Spleen (tissue), 11 donors: ENCODE data around the gene SERPING1. TPM values are rescaled to one million over a fixed set of nuclear protein-coding genes. Genes with fewer than 3 reads are reported as not detected.

ENCODE experiments used
- DNase-seq: peaks from one replicate; pipeline ENCODE4 v3.0.0-alpha.2; 2020
- H3K27ac ChIP-seq, 8 donors: fragments of 200-600 bp; sonication (generic) in 7 of 8; 1 replicate in 4 of 8; 2 replicates in 4 of 8; pipeline versions ENCODE4 v1.5.0 to v1.8.0; 2016 to 2021; ENCODE audit warnings: inconsistent platforms in 4 of 8, mild to moderate bottlenecking in 4 of 8, moderate library complexity in 1 of 8
- H3K27me3 ChIP-seq, 7 donors: fragments of 200-600 bp; sonication (generic) in 6 of 7; replicated peaks in 1 of 7; 1 replicate in 4 of 7; 2 replicates in 3 of 7; pipeline versions ENCODE4 v1.5.0 to v1.8.0; 2016 to 2021; ENCODE audit warnings: inconsistent platforms in 3 of 7, mild to moderate bottlenecking in 1 of 7
- H3K36me3 ChIP-seq, 6 donors: fragments of 200-600 bp; sonication (generic) in 5 of 6; 1 replicate in 4 of 6; 2 replicates in 2 of 6; pipeline versions ENCODE4 v1.5.0 to v1.8.0; 2016 to 2021; ENCODE audit warnings: inconsistent platforms in 2 of 6
- H3K4me1 ChIP-seq, 6 donors: fragments of 200-600 bp; sonication (generic) in 5 of 6; 1 replicate in 3 of 6; 2 replicates in 3 of 6; pipeline versions ENCODE4 v1.5.0 to v1.8.0; 2016 to 2021; ENCODE audit warnings: inconsistent platforms in 3 of 6
- H3K4me3 ChIP-seq, 8 donors: fragments of 200-600 bp; sonication (generic) in 7 of 8; 1 replicate in 4 of 8; 2 replicates in 4 of 8; pipeline versions ENCODE4 v1.5.0 to v1.8.0; 2016 to 2021; ENCODE audit warnings: inconsistent platforms in 4 of 8, mild to moderate bottlenecking in 4 of 8, moderate library complexity in 2 of 8
- H3K9me3 ChIP-seq, 8 donors: fragments of 200-600 bp; sonication (generic) in 7 of 8; 1 replicate in 4 of 8; 2 replicates in 4 of 8; pipeline versions ENCODE4 v1.5.0 to v1.8.0; 2016 to 2021; ENCODE audit warnings: inconsistent platforms in 4 of 8
- POLR2A ChIP-seq, 3 donors: fragments of 450-650 bp; IDR thresholded peaks; one replicate each; pipeline ENCODE4 v1.5.1; 2017; ENCODE audit warnings: antibody characterized with exemption in 3 of 3, mild to moderate bottlenecking in 1 of 3
- POLR2AphosphoS5 ChIP-seq, 3 donors: sonication (generic); formaldehyde crosslinking; IDR thresholded peaks; one replicate each; pipeline ENCODE4 v1.5.1; 2017; ENCODE audit warnings: antibody characterized with exemption in 3 of 3
- WGBS, 5 donors: extraction: QIAGEN DNeasy Blood & Tissue Kit in 3 of 5; methylation state at CpG; one replicate each; pipeline versions ENCODE4 v1.1.5 to v1.1.7; 2013 to 2018; 5-methylcytosine and 5-hydroxymethylcytosine counted together
- intact Hi-C: fragments of 100-400 bp; cut with DNase I; formaldehyde crosslinking; loops from one replicate; pipeline ENCODE4 v1.15.0; 2023; ENCODE audit warnings: low total_unique reads
- polyA plus RNA-seq, 3 donors: library from polyadenylated mRNA; stranded (reverse); fragments of 200-250 nt; gene quantifications; one replicate each; pipeline ENCODE4 v1.2.1, GENCODE V29; 2013
- total RNA-seq, 7 donors: library from RNA; depleted of rRNA in 3 of 7; stranded (reverse); fragments of >200 nt in 3 of 7; fragmentation: NEBNext Ultra II Directional in 4 of 7; extraction: Animal tissue kit (Norgen Biotek cat#: 25700) in 4 of 7; gene quantifications; one replicate each; pipeline versions ENCODE4 v1.1.0 to v1.2.1, GENCODE V29; 2016 to 2021
- TF ChIP-seq, protein P1 (sequence below), 11 experiments: fragments of 200-600 bp in 7 of 11; fragments of 450-650 bp in 4 of 11; sonication (generic) in 4 of 11; IDR thresholded peaks in 8 of 11; conservative IDR thresholded peaks in 3 of 11; 1 replicate in 7 of 11; 2 replicates in 4 of 11; pipeline versions ENCODE4 v1.4.0 to v1.8.0; 2016 to 2021; ENCODE audit warnings: antibody characterized with exemption in 11 of 11, inconsistent platforms in 4 of 11, mild to moderate bottlenecking in 1 of 11
- donor health status: healthy with polysubstance abuse.
- donor health status: DM: no; HTN: no; CAD: no; lungs with moderate emphysema.
- donor health status: DM: no; HTN: no; CAD: no.
- donor health status: Bipolar disorder and iron deficiency.
- donor health status: healthy.
- donor health status: DM: no; HTN: no; CAD: no.
- donor health status: DM: yes; HTN: yes; CAD: no.

SERPING1 gene
- total and polyA plus RNA-seq, 10 donors = 104 to 364 (median 228) TPM

DNA sequence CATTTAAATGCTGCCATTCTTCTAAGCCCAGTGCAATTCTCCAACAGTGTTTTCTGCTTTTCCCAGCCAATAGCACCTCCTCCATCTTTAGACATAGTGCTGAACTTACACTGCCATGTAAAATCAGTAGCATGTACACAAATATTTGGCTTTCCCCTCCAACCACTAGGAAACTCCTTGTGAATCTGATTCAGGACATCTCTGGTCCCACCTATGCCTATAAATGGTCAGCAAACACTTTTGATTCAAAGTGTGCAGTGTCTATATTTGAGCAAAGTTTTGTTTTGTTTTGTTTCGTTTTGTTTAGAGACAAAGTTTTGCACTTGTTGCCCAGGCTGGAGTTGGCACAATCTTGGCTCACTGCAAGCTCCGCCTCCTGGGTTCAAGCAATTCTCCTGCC is 27.4 kb downstream of the SERPING1 start:
- no peak overlapping the region for H3K4me3 ChIP-seq
- WGBS, 5 donors = 87 to 93% (median 91%) methylated on average over 2 of the region's 2 CpGs
- no peak for DNase-seq
- H3K27me3 ChIP-seq = no peaks in the 10 kb centered on the region
- intact Hi-C loops = no loop called here
- H3K9me3 ChIP-seq = peaks cover 0 to 13% (median 7%) of the 10 kb centered on the region in 8 donors
- H3K36me3 ChIP-seq = peaks cover 0 to 2% (median 0%) of the 10 kb centered on the region in 6 donors
- H3K27ac ChIP-seq = no peak overlapping the region
- TF ChIP-seq POLR2AphosphoS5 (IDR thresholded peaks at IDR 0.05) (no peak), POLR2A (IDR thresholded peaks at IDR 0.05) (no peak)
- no peaks in the 10 kb centered on the region for H3K4me1 ChIP-seq

DNA sequence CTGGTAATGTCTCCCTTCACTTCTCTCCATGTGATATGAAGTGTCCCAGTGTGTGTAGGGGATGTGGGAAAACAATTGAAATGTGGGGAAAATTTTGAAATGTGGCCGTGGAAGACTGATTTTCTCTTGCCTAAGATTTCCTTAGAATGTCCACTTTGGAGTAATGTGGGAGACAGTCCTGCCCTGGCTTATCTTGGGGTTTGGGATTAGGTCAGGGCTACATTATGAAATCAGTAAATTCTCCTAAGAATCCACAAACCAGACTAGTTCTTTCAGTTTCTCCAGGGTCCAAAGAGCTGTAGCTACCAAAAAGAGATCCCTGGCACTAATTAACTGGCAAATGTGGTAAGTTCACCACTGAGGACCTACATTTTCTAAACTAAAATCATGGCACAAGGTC is 29.4 kb downstream of the SERPING1 start:
- Histone ChIP-seq H3K27me3 (peaks cover 0 to 7% (median 0%) of the 10 kb centered on the region in 7 donors), H3K4me3 (no peak overlapping the region), H3K9me3 (no peaks in the 10 kb centered on the region), H3K4me1 (no peaks in the 10 kb centered on the region), H3K27ac (no peak overlapping the region), H3K36me3 (no peaks in the 10 kb centered on the region)
- no peak for TF ChIP-seq POLR2A (IDR thresholded peaks at IDR 0.05)
- TF ChIP-seq POLR2AphosphoS5 (IDR thresholded peaks at IDR 0.05) = no peak
- TF ChIP-seq, protein P1, sequence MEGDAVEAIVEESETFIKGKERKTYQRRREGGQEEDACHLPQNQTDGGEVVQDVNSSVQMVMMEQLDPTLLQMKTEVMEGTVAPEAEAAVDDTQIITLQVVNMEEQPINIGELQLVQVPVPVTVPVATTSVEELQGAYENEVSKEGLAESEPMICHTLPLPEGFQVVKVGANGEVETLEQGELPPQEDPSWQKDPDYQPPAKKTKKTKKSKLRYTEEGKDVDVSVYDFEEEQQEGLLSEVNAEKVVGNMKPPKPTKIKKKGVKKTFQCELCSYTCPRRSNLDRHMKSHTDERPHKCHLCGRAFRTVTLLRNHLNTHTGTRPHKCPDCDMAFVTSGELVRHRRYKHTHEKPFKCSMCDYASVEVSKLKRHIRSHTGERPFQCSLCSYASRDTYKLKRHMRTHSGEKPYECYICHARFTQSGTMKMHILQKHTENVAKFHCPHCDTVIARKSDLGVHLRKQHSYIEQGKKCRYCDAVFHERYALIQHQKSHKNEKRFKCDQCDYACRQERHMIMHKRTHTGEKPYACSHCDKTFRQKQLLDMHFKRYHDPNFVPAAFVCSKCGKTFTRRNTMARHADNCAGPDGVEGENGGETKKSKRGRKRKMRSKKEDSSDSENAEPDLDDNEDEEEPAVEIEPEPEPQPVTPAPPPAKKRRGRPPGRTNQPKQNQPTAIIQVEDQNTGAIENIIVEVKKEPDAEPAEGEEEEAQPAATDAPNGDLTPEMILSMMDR (IDR thresholded peaks at IDR 0.05 in 8 of 11, conservative IDR thresholded peaks at IDR 0.05 in 3 of 11) = no peak
- DNase-seq = no peak
- WGBS, 5 donors = 64 to 83% (median 77%) methylated on average over 1 of the region's 1 CpG
- intact Hi-C loops = no loop called here

DNA sequence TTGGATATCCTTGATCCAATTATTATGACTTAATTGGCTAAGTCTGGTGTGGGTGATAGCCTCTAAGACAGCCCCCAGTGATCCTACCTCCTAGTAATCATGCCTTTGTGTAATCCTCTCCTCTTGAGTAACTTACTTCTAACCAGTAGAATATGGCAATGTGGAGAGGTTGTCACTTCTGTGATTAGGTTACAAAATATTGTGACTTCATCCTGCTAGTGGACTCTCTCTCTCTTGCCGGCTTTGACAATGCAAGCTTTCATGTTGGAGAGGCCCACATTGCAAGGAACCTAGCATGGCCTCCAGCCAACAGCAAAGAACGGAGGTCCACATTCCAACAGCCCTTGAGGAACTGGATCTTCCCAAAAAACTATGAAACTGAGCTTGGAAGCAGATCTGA is 32.7 kb downstream of the SERPING1 start:
- no peak for DNase-seq
- H3K9me3 ChIP-seq = no peaks in the 10 kb centered on the region
- H3K36me3 ChIP-seq = no peaks in the 10 kb centered on the region
- no peaks in the 10 kb centered on the region for H3K4me1 ChIP-seq
- no peak overlapping the region for H3K4me3 ChIP-seq
- no peak overlapping the region for H3K27ac ChIP-seq
- intact Hi-C loops = no loop called here
- peaks cover 0 to 39% (median 0%) of the 10 kb centered on the region in 7 donors for H3K27me3 ChIP-seq
- WGBS, 5 donors = 46 to 84% (median 56%) methylated on average over 2 of the region's 2 CpGs
- TF ChIP-seq POLR2A (IDR thresholded peaks at IDR 0.05) = no peak

DNA sequence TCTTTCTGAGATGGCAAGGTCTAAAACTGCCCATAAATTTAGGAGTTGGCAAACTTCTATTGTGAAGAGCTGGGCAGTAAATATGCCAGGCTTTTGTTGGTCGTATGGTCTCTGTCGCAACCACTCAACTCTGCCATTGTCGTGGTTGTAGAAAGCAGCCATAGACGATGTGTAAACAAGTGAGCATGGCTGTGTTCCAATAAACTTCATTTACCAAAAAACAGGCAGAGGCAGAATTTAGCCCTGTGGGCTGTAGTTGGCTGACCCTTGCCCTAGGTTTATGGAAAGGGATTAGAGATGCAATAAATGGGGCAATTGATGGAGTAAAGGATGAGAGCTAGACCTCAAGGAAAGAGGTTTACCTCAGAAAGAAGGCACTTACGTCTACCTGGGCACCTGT is 34.6 kb downstream of the SERPING1 start:
- Histone ChIP-seq H3K27me3 (peaks cover 0 to 55% (median 5%) of the 10 kb centered on the region in 7 donors), H3K36me3 (no peaks in the 10 kb centered on the region), H3K4me1 (no peaks in the 10 kb centered on the region), H3K4me3 (no peak overlapping the region), H3K9me3 (no peaks in the 10 kb centered on the region), H3K27ac (no peak overlapping the region)
- TF ChIP-seq, protein P1 (IDR thresholded peaks at IDR 0.05 in 8 of 11, conservative IDR thresholded peaks at IDR 0.05 in 3 of 11) = no peak
- no peak for TF ChIP-seq POLR2A (IDR thresholded peaks at IDR 0.05)
- 63 to 87% (median 70%) methylated on average over 5 of the region's 5 CpGs for WGBS, 5 donors
- DNase-seq = no peak
- intact Hi-C loops = no loop called here

DNA sequence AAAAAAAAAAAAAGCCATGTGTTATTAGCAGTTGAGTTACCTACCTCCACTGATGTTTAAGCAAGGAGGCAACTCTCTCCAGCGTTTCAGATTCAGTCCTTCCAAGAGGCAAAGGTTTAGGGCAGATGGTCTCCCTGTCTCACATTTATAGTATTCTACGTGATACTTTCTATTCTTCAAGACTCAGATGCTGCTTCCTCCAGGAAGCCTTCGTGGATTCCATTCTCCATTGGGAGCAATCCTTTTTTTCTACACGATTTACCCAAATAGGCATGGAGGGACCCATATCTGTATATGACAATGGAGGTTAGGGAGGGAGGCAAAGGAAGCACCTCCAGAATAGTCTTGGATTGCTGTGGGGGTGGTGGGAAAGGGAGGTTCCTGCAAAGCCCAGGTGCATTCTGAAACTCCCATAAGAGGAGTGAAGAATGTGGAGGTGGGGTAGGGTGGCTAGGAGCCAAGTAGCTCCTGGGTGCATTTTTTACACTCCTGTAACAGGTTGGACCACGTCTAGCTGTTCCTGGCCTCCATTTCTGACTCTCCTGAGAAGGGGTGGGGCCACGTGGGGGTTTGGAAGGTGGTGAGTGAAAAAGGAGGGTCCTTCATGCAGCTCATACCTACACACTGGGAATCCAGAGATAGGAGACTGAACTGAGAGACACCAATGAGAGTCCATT is 36.0 kb downstream of the SERPING1 start:
- H3K9me3 ChIP-seq = no peaks in the 10 kb centered on the region
- no peak for DNase-seq
- intact Hi-C loops = no loop called here
- peaks cover 0 to 69% (median 20%) of the 10 kb centered on the region in 7 donors for H3K27me3 ChIP-seq
- 76 to 92% (median 83%) methylated on average over 6 of the region's 6 CpGs for WGBS, 5 donors
- H3K4me1 ChIP-seq = peaks cover 6 to 14% (median 13%) of the 10 kb centered on the region in 6 donors
- H3K36me3 ChIP-seq = no peaks in the 10 kb centered on the region
- H3K27ac ChIP-seq = no peak overlapping the region
- H3K4me3 ChIP-seq = no peak overlapping the region
- TF ChIP-seq POLR2A (IDR thresholded peaks at IDR 0.05) (no peak), POLR2AphosphoS5 (IDR thresholded peaks at IDR 0.05) (no peak)
- TF ChIP-seq, protein P1 (IDR thresholded peaks at IDR 0.05 in 8 of 11, conservative IDR thresholded peaks at IDR 0.05 in 3 of 11) = no peak
